WTC11 (cell line): ENCODE data around the gene DHX9. TPM values are rescaled to one million over a fixed set of nuclear protein-coding genes. Genes with fewer than 3 reads are reported as not detected.

Experiments used
- ATAC-seq: fragments of 200-7000 bp; cut with Tn5 transposase; 2 replicates; pipeline ENCODE4 v1.10.0; 2021; ENCODE audit warnings: mild to moderate bottlenecking, moderate library complexity
- CTCF ChIA-PET: fragments of 300-600 bp; sonication (Branson Sonifier 250); formaldehyde crosslinking; loops from one replicate; lab custom pipeline; 2021; ENCODE audit warnings: antibody characterized with exemption; lab: Charles Lee
- POLR2A ChIA-PET: fragments of 350-600 bp; sonication (Branson Sonifier 250); formaldehyde crosslinking; loops from one replicate; lab custom pipeline; 2021; ENCODE audit warnings: antibody characterized with exemption; lab: Charles Lee
- DNase-seq: peaks from one replicate; pipeline ENCODE4 v3.0.0; 2021; ENCODE audit warnings: low spot score
- H3K27ac Mint-ChIP-seq: 2 replicates; pipeline ENCODE4 v1.8.0; 2021; ENCODE audit warnings: mixed read lengths
- H3K27me3 Mint-ChIP-seq: 2 replicates; pipeline ENCODE4 v1.8.0; 2021; ENCODE audit warnings: low read depth, mild to moderate bottlenecking, moderate library complexity, mixed read lengths
- H3K36me3 Mint-ChIP-seq: 2 replicates; pipeline ENCODE4 v1.8.0; 2021; ENCODE audit warnings: mixed read lengths
- H3K4me1 Mint-ChIP-seq: 2 replicates; pipeline ENCODE4 v1.8.0; 2022; ENCODE audit warnings: mixed read lengths
- H3K4me3 Mint-ChIP-seq: 2 replicates; pipeline ENCODE4 v1.8.0; 2021; ENCODE audit warnings: mild to moderate bottlenecking, moderate library complexity, mixed read lengths
- H3K9me3 Mint-ChIP-seq: 2 replicates; pipeline ENCODE4 v1.8.0; 2021; ENCODE audit warnings: mixed read lengths
- CREB1 ChIP-seq: sonication (generic); formaldehyde crosslinking; IDR thresholded peaks from 2 replicates; pipeline ENCODE4 v1.8.0; 2023; ENCODE audit warnings: mild to moderate bottlenecking, missing genetic modification reagents
- EMX1 ChIP-seq: fragments of 250-450 bp; sonication (Bioruptor Pico); IDR thresholded peaks from 2 replicates; pipeline ENCODE4 v1.8.0; 2021; ENCODE audit warnings: mild to moderate bottlenecking
- FOXP4 ChIP-seq: sonication (generic); formaldehyde crosslinking; IDR thresholded peaks from 2 replicates; pipeline ENCODE4 v1.8.0; 2022; ENCODE audit warnings: mild to moderate bottlenecking, missing genetic modification reagents
- GABPB1 ChIP-seq: sonication (generic); formaldehyde crosslinking; IDR thresholded peaks from 2 replicates; pipeline ENCODE4 v1.8.1; 2023; ENCODE audit warnings: mild to moderate bottlenecking, missing genetic modification reagents
- GRHL2 ChIP-seq: fragments of 250-450 bp; sonication (Bioruptor Pico); IDR thresholded peaks from 2 replicates; pipeline ENCODE4 v1.8.0; 2022; ENCODE audit warnings: mild to moderate bottlenecking, moderate library complexity; ENCODE audit not compliant: insufficient replicate concordance, severe bottlenecking
- HMGA2 ChIP-seq: fragments of 250-450 bp; sonication (Bioruptor Pico); IDR thresholded peaks from 2 replicates; pipeline ENCODE4 v1.4.0; 2021; ENCODE audit warnings: mild to moderate bottlenecking, moderate library complexity
- IRF1 ChIP-seq: sonication (generic); formaldehyde crosslinking; IDR thresholded peaks from 2 replicates; pipeline ENCODE4 v1.8.0; 2023; ENCODE audit warnings: missing genetic modification reagents
- KAT7 ChIP-seq: sonication (generic); formaldehyde crosslinking; IDR thresholded peaks from 2 replicates; pipeline ENCODE4 v1.8.1; 2023; ENCODE audit warnings: missing genetic modification reagents, mild to moderate bottlenecking, borderline replicate concordance
- NR3C1 ChIP-seq: sonication (generic); formaldehyde crosslinking; conservative IDR thresholded peaks from 2 replicates; pipeline ENCODE4 v1.8.1; 2023; ENCODE audit warnings: low read depth, mild to moderate bottlenecking, missing genetic modification reagents
- RELA ChIP-seq: sonication (generic); formaldehyde crosslinking; IDR thresholded peaks from 2 replicates; pipeline ENCODE4 v1.8.1; 2022; ENCODE audit warnings: missing genetic modification reagents, mild to moderate bottlenecking, borderline replicate concordance
- RORB ChIP-seq: fragments of 250-450 bp; sonication (Bioruptor Pico); IDR thresholded peaks from 2 replicates; pipeline ENCODE4 v1.9.0; 2021; ENCODE audit warnings: mild to moderate bottlenecking
- SMAD4 ChIP-seq: sonication (generic); formaldehyde crosslinking; IDR thresholded peaks from 2 replicates; pipeline ENCODE4 v1.8.0; 2022; ENCODE audit warnings: mild to moderate bottlenecking, missing genetic modification reagents
- USF1 ChIP-seq: sonication (generic); formaldehyde crosslinking; IDR thresholded peaks from 2 replicates; pipeline ENCODE4 v1.8.0; 2022; ENCODE audit warnings: mild to moderate bottlenecking, missing genetic modification reagents
- ZNF396 ChIP-seq: fragments of 250-450 bp; sonication (Bioruptor Pico); IDR thresholded peaks from 2 replicates; pipeline ENCODE4 v1.8.0; 2021; ENCODE audit warnings: mild to moderate bottlenecking, moderate library complexity, borderline replicate concordance
- total RNA-seq: library from RNA; stranded (reverse); gene quantifications from 3 replicates; pipeline ENCODE4 v1.2.3, GENCODE V29; 2021
- TF ChIP-seq, protein P1 (sequence below): sonication (generic); formaldehyde crosslinking; IDR thresholded peaks from 2 replicates; pipeline ENCODE4 v1.8.1; 2023; ENCODE audit warnings: mild to moderate bottlenecking, missing genetic modification reagents, borderline replicate concordance
- TF ChIP-seq, protein P2 (sequence below): sonication (generic); formaldehyde crosslinking; IDR thresholded peaks from 2 replicates; pipeline ENCODE4 v1.8.1; 2022; ENCODE audit warnings: low read depth, missing genetic modification reagents, borderline replicate concordance
- TF ChIP-seq, protein P3 (sequence below): fragments of 250-450 bp; sonication (Bioruptor Pico); conservative IDR thresholded peaks from 2 replicates; pipeline ENCODE4 v1.9.0; 2021; ENCODE audit warnings: mild to moderate bottlenecking
- TF ChIP-seq, protein P4 (sequence below): sonication (generic); formaldehyde crosslinking; IDR thresholded peaks from 2 replicates; pipeline ENCODE4 v1.8.1; 2022; ENCODE audit warnings: low read depth, mild to moderate bottlenecking, moderate library complexity, missing genetic modification reagents, borderline replicate concordance
- TF ChIP-seq, protein P5 (sequence below): sonication (generic); formaldehyde crosslinking; conservative IDR thresholded peaks from 2 replicates; pipeline ENCODE4 v1.8.1; 2022; ENCODE audit warnings: mild to moderate bottlenecking, missing genetic modification reagents

Gene DHX9
- total RNA-seq, 1 experiment from 2014 or later: 280 TPM

DNA sequence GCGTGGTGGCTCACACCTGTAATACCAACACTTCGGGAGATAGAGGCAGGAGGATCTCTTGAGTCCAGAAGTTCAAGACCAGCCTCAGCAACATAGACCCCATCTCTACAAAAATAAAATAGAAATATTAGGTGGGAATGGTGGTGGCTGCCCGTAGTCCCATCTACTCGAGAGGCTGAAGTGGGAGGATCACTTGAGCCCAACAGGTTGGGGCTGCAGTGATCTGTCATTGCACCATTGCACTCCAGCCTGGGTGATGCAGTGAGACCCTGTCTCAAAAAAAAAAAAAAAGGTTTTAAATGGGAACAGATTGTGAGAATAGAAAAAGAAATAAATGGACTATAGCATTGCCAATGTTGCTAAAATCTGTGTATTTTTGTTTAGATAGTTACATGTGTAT is 11.2 kb downstream of the DHX9 start (continued):
- TF ChIP-seq, protein P1, sequence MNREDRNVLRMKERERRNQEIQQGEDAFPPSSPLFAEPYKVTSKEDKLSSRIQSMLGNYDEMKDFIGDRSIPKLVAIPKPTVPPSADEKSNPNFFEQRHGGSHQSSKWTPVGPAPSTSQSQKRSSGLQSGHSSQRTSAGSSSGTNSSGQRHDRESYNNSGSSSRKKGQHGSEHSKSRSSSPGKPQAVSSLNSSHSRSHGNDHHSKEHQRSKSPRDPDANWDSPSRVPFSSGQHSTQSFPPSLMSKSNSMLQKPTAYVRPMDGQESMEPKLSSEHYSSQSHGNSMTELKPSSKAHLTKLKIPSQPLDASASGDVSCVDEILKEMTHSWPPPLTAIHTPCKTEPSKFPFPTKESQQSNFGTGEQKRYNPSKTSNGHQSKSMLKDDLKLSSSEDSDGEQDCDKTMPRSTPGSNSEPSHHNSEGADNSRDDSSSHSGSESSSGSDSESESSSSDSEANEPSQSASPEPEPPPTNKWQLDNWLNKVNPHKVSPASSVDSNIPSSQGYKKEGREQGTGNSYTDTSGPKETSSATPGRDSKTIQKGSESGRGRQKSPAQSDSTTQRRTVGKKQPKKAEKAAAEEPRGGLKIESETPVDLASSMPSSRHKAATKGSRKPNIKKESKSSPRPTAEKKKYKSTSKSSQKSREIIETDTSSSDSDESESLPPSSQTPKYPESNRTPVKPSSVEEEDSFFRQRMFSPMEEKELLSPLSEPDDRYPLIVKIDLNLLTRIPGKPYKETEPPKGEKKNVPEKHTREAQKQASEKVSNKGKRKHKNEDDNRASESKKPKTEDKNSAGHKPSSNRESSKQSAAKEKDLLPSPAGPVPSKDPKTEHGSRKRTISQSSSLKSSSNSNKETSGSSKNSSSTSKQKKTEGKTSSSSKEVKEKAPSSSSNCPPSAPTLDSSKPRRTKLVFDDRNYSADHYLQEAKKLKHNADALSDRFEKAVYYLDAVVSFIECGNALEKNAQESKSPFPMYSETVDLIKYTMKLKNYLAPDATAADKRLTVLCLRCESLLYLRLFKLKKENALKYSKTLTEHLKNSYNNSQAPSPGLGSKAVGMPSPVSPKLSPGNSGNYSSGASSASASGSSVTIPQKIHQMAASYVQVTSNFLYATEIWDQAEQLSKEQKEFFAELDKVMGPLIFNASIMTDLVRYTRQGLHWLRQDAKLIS (CRISPR knock-in tag): no peak

DNA sequence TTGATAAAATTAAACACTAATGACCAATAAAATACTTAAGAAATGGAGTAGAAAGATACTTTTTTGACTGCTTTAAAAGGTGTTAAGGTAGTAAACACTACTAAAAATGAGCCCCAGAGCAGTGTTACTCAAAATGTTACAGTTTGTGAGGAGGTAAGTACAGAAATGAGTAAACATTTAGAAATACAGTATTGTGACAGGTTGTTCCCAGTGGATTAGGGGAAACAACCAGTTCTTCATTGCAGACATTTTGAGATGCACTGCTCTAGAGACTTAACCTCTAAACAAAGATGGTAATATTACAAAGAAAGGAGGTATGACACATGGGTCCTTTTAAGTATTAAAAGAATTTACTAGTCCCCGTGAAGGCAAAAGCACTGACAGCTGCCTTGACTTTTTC is 12.7 kb downstream of the DHX9 start:
- Mint-ChIP-seq H3K27me3 (no peaks in the 10 kb centered on the region), H3K4me1 (peaks cover 11% of the 10 kb centered on the region), H3K4me3 (no peak overlapping the region), H3K27ac (no peak overlapping the region), H3K36me3 (peaks cover 95% of the 10 kb centered on the region), H3K9me3 (no peaks in the 10 kb centered on the region)
- TF ChIP-seq HMGA2 (CRISPR knock-in tag): no peak
- TF ChIP-seq FOXP4: no peak
- no peak for TF ChIP-seq EMX1 (CRISPR knock-in tag)
- no peak for TF ChIP-seq RELA (CRISPR knock-in tag)
- TF ChIP-seq, protein P2, sequence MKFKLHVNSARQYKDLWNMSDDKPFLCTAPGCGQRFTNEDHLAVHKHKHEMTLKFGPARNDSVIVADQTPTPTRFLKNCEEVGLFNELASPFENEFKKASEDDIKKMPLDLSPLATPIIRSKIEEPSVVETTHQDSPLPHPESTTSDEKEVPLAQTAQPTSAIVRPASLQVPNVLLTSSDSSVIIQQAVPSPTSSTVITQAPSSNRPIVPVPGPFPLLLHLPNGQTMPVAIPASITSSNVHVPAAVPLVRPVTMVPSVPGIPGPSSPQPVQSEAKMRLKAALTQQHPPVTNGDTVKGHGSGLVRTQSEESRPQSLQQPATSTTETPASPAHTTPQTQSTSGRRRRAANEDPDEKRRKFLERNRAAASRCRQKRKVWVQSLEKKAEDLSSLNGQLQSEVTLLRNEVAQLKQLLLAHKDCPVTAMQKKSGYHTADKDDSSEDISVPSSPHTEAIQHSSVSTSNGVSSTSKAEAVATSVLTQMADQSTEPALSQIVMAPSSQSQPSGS (CRISPR knock-in tag): no peak
- TF ChIP-seq KAT7: no peak
- TF ChIP-seq, protein P3, sequence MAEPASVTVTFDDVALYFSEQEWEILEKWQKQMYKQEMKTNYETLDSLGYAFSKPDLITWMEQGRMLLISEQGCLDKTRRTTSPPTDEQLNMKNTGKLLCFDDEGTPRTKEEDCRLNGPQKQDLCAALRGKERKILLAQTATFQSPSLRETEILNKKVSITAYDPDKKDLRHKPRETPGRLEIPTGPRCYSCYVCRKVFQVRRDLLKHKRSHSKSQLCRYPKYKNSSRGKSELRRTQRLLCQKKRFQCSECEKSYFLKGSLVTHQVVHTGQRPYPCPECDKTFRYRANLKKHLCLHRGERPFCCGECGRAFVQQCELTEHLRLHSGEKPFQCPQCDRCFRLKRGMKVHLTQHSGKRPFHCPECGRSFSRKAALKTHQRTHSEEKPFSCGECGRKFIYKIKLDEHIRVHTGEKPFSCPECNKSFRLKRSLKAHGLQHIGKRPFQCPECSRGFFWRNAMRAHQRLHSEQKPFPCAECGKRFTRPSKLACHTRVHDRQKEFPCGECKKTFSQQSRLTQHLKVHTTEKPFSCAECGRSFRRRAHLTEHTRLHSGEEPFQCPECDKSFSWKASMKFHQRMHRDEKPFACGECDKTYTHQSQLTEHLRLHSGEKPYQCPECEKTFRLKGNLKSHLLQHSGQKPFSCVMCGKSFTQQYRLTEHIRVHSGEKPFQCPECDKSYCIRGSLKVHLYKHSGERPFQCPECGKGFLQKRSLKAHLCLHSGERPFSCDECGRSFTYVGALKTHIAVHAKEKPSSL: no peak
- TF ChIP-seq NR3C1 (CRISPR knock-in tag): no peak
- no peak for TF ChIP-seq GRHL2 (CRISPR knock-in tag)
- TF ChIP-seq CREB1 (CRISPR knock-in tag): no peak
- no peak for TF ChIP-seq GABPB1
- no peak for TF ChIP-seq IRF1 (CRISPR knock-in tag)
- TF ChIP-seq ZNF396 (CRISPR knock-in tag): no peak
- TF ChIP-seq, protein P4, sequence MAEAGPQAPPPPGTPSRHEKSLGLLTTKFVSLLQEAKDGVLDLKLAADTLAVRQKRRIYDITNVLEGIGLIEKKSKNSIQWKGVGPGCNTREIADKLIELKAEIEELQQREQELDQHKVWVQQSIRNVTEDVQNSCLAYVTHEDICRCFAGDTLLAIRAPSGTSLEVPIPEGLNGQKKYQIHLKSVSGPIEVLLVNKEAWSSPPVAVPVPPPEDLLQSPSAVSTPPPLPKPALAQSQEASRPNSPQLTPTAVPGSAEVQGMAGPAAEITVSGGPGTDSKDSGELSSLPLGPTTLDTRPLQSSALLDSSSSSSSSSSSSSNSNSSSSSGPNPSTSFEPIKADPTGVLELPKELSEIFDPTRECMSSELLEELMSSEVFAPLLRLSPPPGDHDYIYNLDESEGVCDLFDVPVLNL (CRISPR knock-in tag): no peak
- TF ChIP-seq RORB (CRISPR knock-in tag): no peak
- TF ChIP-seq, protein P5, sequence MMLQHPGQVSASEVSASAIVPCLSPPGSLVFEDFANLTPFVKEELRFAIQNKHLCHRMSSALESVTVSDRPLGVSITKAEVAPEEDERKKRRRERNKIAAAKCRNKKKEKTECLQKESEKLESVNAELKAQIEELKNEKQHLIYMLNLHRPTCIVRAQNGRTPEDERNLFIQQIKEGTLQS (CRISPR knock-in tag): no peak
- TF ChIP-seq USF1 (CRISPR knock-in tag): no peak
- TF ChIP-seq SMAD4 (CRISPR knock-in tag): no peak
- ChIA-PET POLR2A (no interaction called here), CTCF (no interaction called here)
- ATAC-seq (no peak), DNase-seq (no peak)
